NCI-H69 (cell line): Measurements from ENCODE around the gene POU3F1.

Experiments used
- DNase-seq: peaks from one replicate; lab custom pipeline; 2025; lab: John Stamatoyannopoulos, UW

Gene POU3F1

GRCh38 chr1:38046333-38046883, at the start of gene POU3F1:
Gene POU3F1 (minus strand): TSS chr1:38046793. CDS start chr1:38046743, 50 bp downstream.
- peak; percentile 58 for DNase-seq

- DNase-seq = peak; percentile 84
Observed at GRCh38 chr1:38095454-38095931, 48.9 kb upstream of the POU3F1 start.

- peak; percentile 83 for DNase-seq
Observed at GRCh38 chr1:38094711-38095290, 48.2 kb upstream of the POU3F1 start.

- peak; percentile 33 for DNase-seq
Observed at GRCh38 chr1:38093569-38094520, 47.3 kb upstream of the POU3F1 start.

GRCh38 chr1:38092256-38092655, 45.7 kb upstream of the POU3F1 start:
- peak; percentile 8 for DNase-seq

GRCh38 chr1:38090796-38091195, 44.2 kb upstream of the POU3F1 start:
- no peak for DNase-seq

- no peak for DNase-seq
Observed at GRCh38 chr1:38089712-38090360, 43.2 kb upstream of the POU3F1 start.

- DNase-seq = no peak
Observed at GRCh38 chr1:38088791-38089190, 42.2 kb upstream of the POU3F1 start.

- DNase-seq = peak; percentile 76
Observed at GRCh38 chr1:38088366-38088765, 41.8 kb upstream of the POU3F1 start.

GRCh38 chr1:38087676-38088075, 41.1 kb upstream of the POU3F1 start:
- DNase-seq = no peak

GRCh38 chr1:38085666-38086330, 39.2 kb upstream of the POU3F1 start:
- DNase-seq = peak; percentile 55

- peak; percentile 73 for DNase-seq
Observed at GRCh38 chr1:38084700-38085099, 38.1 kb upstream of the POU3F1 start.

- peak; percentile 52 for DNase-seq
Observed at GRCh38 chr1:38084113-38084512, 37.5 kb upstream of the POU3F1 start.

GRCh38 chr1:38083541-38083940, 36.9 kb upstream of the POU3F1 start:
- DNase-seq = peak; percentile 97

- DNase-seq = peak; percentile 50
Observed at GRCh38 chr1:38082769-38083263, 36.2 kb upstream of the POU3F1 start.

- no peak for DNase-seq
Observed at GRCh38 chr1:38079019-38079418, 32.4 kb upstream of the POU3F1 start.

GRCh38 chr1:38077523-38078147, 31.0 kb upstream of the POU3F1 start:
- no peak for DNase-seq

GRCh38 chr1:38076455-38076854, 29.9 kb upstream of the POU3F1 start:
- peak; percentile 57 for DNase-seq

GRCh38 chr1:38076038-38076437, 29.4 kb upstream of the POU3F1 start:
- no peak for DNase-seq

- DNase-seq = peak; percentile 7
Observed at GRCh38 chr1:38075191-38075590, 28.6 kb upstream of the POU3F1 start.

- no peak for DNase-seq
Observed at GRCh38 chr1:38074302-38074677, 27.7 kb upstream of the POU3F1 start.
